GM12891 (cell line): Measurements from ENCODE around the gene RBFOX2.
"Not testable (repeated sequence)": the region's sequence is repeated elsewhere in the genome, so short reads cannot be mapped to it uniquely, and the experiment has no call there.

Source experiments
- DNase-seq: peaks from one replicate; pipeline ENCODE4 v3.0.0; 2011; ENCODE audit warnings: low spot score; ENCODE audit not compliant: insufficient read length
- FAIRE-seq: peaks from 2 replicates; lab custom pipeline; 2011; peaks lifted over from hg19 to GRCh38; lab: Jason Lieb, UNC
- PAX5 ChIP-seq: IDR thresholded peaks from 2 replicates; pipeline ENCODE4 v1.6.1; 2011; ENCODE audit warnings: low read length, moderate library complexity, mild to moderate bottlenecking; ENCODE audit not compliant: insufficient read depth, severe bottlenecking
- POLR2A ChIP-seq: IDR thresholded peaks from 2 replicates; pipeline ENCODE4 v1.6.1; 2011; ENCODE audit warnings: low read depth, low read length, control low read depth
- POLR2AphosphoS5 ChIP-seq: IDR thresholded peaks from 2 replicates; pipeline ENCODE4 v1.6.1; 2011; ENCODE audit warnings: low read depth, low read length, control low read depth
- POU2F2 ChIP-seq: IDR thresholded peaks from 2 replicates; pipeline ENCODE4 v1.6.1; 2011; ENCODE audit warnings: low read depth, mild to moderate bottlenecking, control low read depth, low read length, moderate library complexity
- SPI1 ChIP-seq: IDR thresholded peaks from 2 replicates; pipeline ENCODE4 v1.6.1; 2011; ENCODE audit warnings: low read depth, low read length, control low read depth
- TAF1 ChIP-seq: IDR thresholded peaks from 2 replicates; pipeline ENCODE4 v1.6.1; 2011; ENCODE audit warnings: low read depth, low read length, control low read depth

RBFOX2 gene

GRCh38 chr22:35711336-35711735 is 317.3 kb downstream of the RBFOX2 start:
- no peak for DNase-seq

GRCh38 chr22:35708917-35709316 is 319.7 kb downstream of the RBFOX2 start:
- FAIRE-seq (no peak), DNase-seq (no peak)
- TF ChIP-seq SPI1: no peak
- TF ChIP-seq TAF1: no peak
- TF ChIP-seq PAX5: no peak

More at GRCh38 chr22:35711336-35711735, 317.3 kb downstream of the RBFOX2 start:
- no peak for TF ChIP-seq SPI1
- no peak for TF ChIP-seq PAX5
- TF ChIP-seq POLR2A: no peak
- no peak for TF ChIP-seq POU2F2
- no peak for TF ChIP-seq POLR2AphosphoS5
- no peak for TF ChIP-seq TAF1
- FAIRE-seq: no peak

GRCh38 chr22:35708453-35708852 is 320.2 kb downstream of the RBFOX2 start:
- TF ChIP-seq POLR2A (no peak), TAF1 (no peak), POLR2AphosphoS5 (no peak), PAX5 (no peak), POU2F2 (no peak), SPI1 (no peak)
- no peak for FAIRE-seq
- no peak for DNase-seq

GRCh38 chr22:35705141-35705540 is 323.5 kb downstream of the RBFOX2 start:
- DNase-seq (no peak), FAIRE-seq (no peak)
- TF ChIP-seq PAX5: no peak
- no peak for TF ChIP-seq POU2F2
- TF ChIP-seq POLR2A: no peak
- TF ChIP-seq POLR2AphosphoS5: no peak
- TF ChIP-seq SPI1: no peak
- no peak for TF ChIP-seq TAF1

- DNase-seq (no peak), FAIRE-seq (no peak)
- TF ChIP-seq SPI1 (no peak), POLR2AphosphoS5 (no peak), PAX5 (no peak), POU2F2 (no peak), TAF1 (no peak)
Observed at GRCh38 chr22:35703861-35704584, 324.6 kb downstream of the RBFOX2 start.

- not testable (repeated sequence) for DNase-seq, FAIRE-seq
Observed at GRCh38 chr22:35699852-35700251, 328.8 kb downstream of the RBFOX2 start.

- no peak for TF ChIP-seq PAX5
- TF ChIP-seq POLR2A: no peak
- no peak for TF ChIP-seq POU2F2
- TF ChIP-seq SPI1: no peak
- no peak for TF ChIP-seq TAF1
- no peak for TF ChIP-seq POLR2AphosphoS5
- FAIRE-seq (peak; percentile 63), DNase-seq (no peak)
Observed at GRCh38 chr22:35697142-35697541, 331.5 kb downstream of the RBFOX2 start.

GRCh38 chr22:35695202-35695601 is 333.4 kb downstream of the RBFOX2 start:
- TF ChIP-seq TAF1 (no peak), POLR2A (no peak), PAX5 (no peak), POLR2AphosphoS5 (no peak), POU2F2 (no peak), SPI1 (no peak)
- DNase-seq (no peak), FAIRE-seq (no peak)

- DNase-seq (no peak), FAIRE-seq (no peak)
- TF ChIP-seq TAF1 (no peak), POU2F2 (no peak), POLR2AphosphoS5 (no peak)
Observed at GRCh38 chr22:35690001-35690400, 338.6 kb downstream of the RBFOX2 start.

GRCh38 chr22:35688913-35689675 is 339.5 kb downstream of the RBFOX2 start:
- TF ChIP-seq POLR2AphosphoS5: no peak
- no peak for TF ChIP-seq POLR2A
- TF ChIP-seq TAF1: no peak
- no peak for TF ChIP-seq PAX5
- no peak for TF ChIP-seq SPI1
- no peak for TF ChIP-seq POU2F2
- no peak for DNase-seq
- FAIRE-seq: no peak
